DOHH2 (cell line): Measurements from ENCODE around the gene TMEM92.
"Not testable (repeated sequence)": the region's sequence is repeated elsewhere in the genome, so short reads cannot be mapped to it uniquely, and the experiment has no call there.

ENCODE experiments used
- CTCF ChIP-seq: fragments of 200-600 bp; sonication (generic); IDR thresholded peaks from one replicate; pipeline ENCODE4 v1.5.1; 2014; ENCODE audit warnings: antibody characterized with exemption, mild to moderate bottlenecking, low read depth, low read length; ENCODE audit not compliant: poor library complexity, severe bottlenecking
- EZH2phosphoT487 ChIP-seq: fragments of 200-600 bp; sonication (generic); IDR thresholded peaks from 2 replicates; pipeline ENCODE4 v1.6.1; 2017; ENCODE audit warnings: borderline replicate concordance, mild to moderate bottlenecking, antibody characterized with exemption, low read length, moderate library complexity, mixed read lengths

GRCh38 chr17:50287302-50287701, 13.0 kb downstream of the TMEM92 start:
- TF ChIP-seq CTCF, EZH2phosphoT487: not testable (repeated sequence)
